Measurements from ENCODE around the gene SLC25A29. TPM values are rescaled to one million over a fixed set of nuclear protein-coding genes. Genes with fewer than 3 reads are reported as not detected.
"Not testable (repeated sequence)": the region's sequence is repeated elsewhere in the genome, so short reads cannot be mapped to it uniquely, and the experiment has no call there.

SLC25A29 gene
- total RNA-seq (2014; rRNA removed; shearing (Covaris generic)) = 57.4 and 63.3 TPM in 2 replicates

GRCh38 chr14:100306101-100306997 lies at the start of gene SLC25A29:
Gene SLC25A29 (minus strand): TSS chr14:100306444. CDS start chr14:100306232, 212 bp downstream.
- peak; percentile 55 for DNase-seq (ENCODE audit: low spot score)

- no peak for DNase-seq (ENCODE audit: low spot score)
These were observed 44.7 kb upstream of the SLC25A29 start for GRCh38 chr14:100350986-100351385.

- no peak for DNase-seq (ENCODE audit: low spot score)
These were observed 44.2 kb upstream of the SLC25A29 start for GRCh38 chr14:100350276-100350926.

- DNase-seq (ENCODE audit: low spot score) = no peak
These were observed 42.8 kb upstream of the SLC25A29 start for GRCh38 chr14:100348784-100349685.

- no peak for DNase-seq (ENCODE audit: low spot score)
These were observed 42.0 kb upstream of the SLC25A29 start for GRCh38 chr14:100348253-100348729.

- DNase-seq (ENCODE audit: low spot score) = no peak
These were observed 40.3 kb upstream of the SLC25A29 start for GRCh38 chr14:100346306-100347091.

- no peak for DNase-seq (ENCODE audit: low spot score)
These were observed 39.5 kb upstream of the SLC25A29 start for GRCh38 chr14:100345711-100346110.

GRCh38 chr14:100344657-100345056 lies 38.4 kb upstream of the SLC25A29 start:
- DNase-seq (ENCODE audit: low spot score) = not testable (repeated sequence)

- not testable (repeated sequence) for DNase-seq (ENCODE audit: low spot score)
These were observed 36.6 kb upstream of the SLC25A29 start for GRCh38 chr14:100342826-100343225.

- DNase-seq (ENCODE audit: low spot score) = no peak
These were observed 36.0 kb upstream of the SLC25A29 start for GRCh38 chr14:100342195-100342594.

- DNase-seq (ENCODE audit: low spot score) = no peak
These were observed 35.2 kb upstream of the SLC25A29 start for GRCh38 chr14:100341301-100342031.

GRCh38 chr14:100340423-100340813 lies 34.2 kb upstream of the SLC25A29 start:
- no peak for DNase-seq (ENCODE audit: low spot score)

GRCh38 chr14:100339766-100340422 lies 33.6 kb upstream of the SLC25A29 start:
- DNase-seq (ENCODE audit: low spot score) = no peak

- DNase-seq (ENCODE audit: low spot score) = no peak
These were observed 30.6 kb upstream of the SLC25A29 start for GRCh38 chr14:100336618-100337530.

GRCh38 chr14:100334904-100335303 lies 28.7 kb upstream of the SLC25A29 start:
- no peak for DNase-seq (ENCODE audit: low spot score)

- no peak for DNase-seq (ENCODE audit: low spot score)
These were observed 27.6 kb upstream of the SLC25A29 start for GRCh38 chr14:100333827-100334226.

- DNase-seq (ENCODE audit: low spot score) = no peak
These were observed 27.1 kb upstream of the SLC25A29 start for GRCh38 chr14:100333311-100333710.

GRCh38 chr14:100332797-100333196 lies 26.6 kb upstream of the SLC25A29 start:
- no peak for DNase-seq (ENCODE audit: low spot score)

Measured in HT-29 (cell line).